Measurements from ENCODE around the gene TMEM163. TPM values are rescaled to one million over a fixed set of nuclear protein-coding genes. Genes with fewer than 3 reads are reported as not detected.

TMEM163 gene
- total RNA-seq, 1 experiment from 2014 or later: 0.12 TPM

- H3K79me2 ChIP-seq (ENCODE audit: insufficient read depth, low read length): no peaks in the 10 kb centered on the region
- no peaks in the 10 kb centered on the region for H3K4me1 ChIP-seq (ENCODE audit: control insufficient read depth in 1 of 2, insufficient read depth in 2 of 2, low read length in 2 of 2)
- ChIA-PET CTCF (no interaction called here), RAD21 (ENCODE audit: low non-redundant PET in 1 of 2, low total read pairs in 2 of 2, uncharacterized antibody in 2 of 2, unreplicated experiment in 2 of 2) (no interaction called here), POLR2A (no interaction called here)
- no peak overlapping the region for H3K4me3 ChIP-seq (replicated peaks in 1 of 2; ENCODE audit: low read depth in 1 of 2, low read length in 2 of 2)
- no peaks in the 10 kb centered on the region for H3K36me3 ChIP-seq (ENCODE audit: control insufficient read depth in 1 of 2, insufficient read depth in 2 of 2, low read length in 2 of 2)
- intact Hi-C loops (cut with micrococcal nuclease): no loop called here
- H3K27ac ChIP-seq (ENCODE audit: low read depth, low read length): no peak overlapping the region
- no peaks in the 10 kb centered on the region for H3K27me3 ChIP-seq (ENCODE audit: insufficient read depth, low read length)
- H3K9me3 ChIP-seq (ENCODE audit: control insufficient read depth in 1 of 2, insufficient read depth in 1 of 2, low read depth in 1 of 2, low read length in 2 of 2): no peaks in the 10 kb centered on the region; a peak in 1 of 4 replicates
- TF ChIP-seq SIN3A (IDR thresholded peaks at IDR 0.05; ENCODE audit: low read depth) (no peak), CEBPB (IDR thresholded peaks at IDR 0.05; ENCODE audit: low read depth) (no peak), REST (IDR thresholded peaks at IDR 0.05; ENCODE audit: low read depth) (no peak), EGR1 (IDR thresholded peaks at IDR 0.05; ENCODE audit: low read depth) (no peak), POLR2AphosphoS5 (IDR thresholded peaks at IDR 0.05; ENCODE audit: low read depth, low read length) (no peak), ATF3 (IDR thresholded peaks at IDR 0.05) (no peak), CBX3 (IDR thresholded peaks at IDR 0.05; ENCODE audit: low read depth) (no peak), TCF7L2 (IDR thresholded peaks at IDR 0.05; ENCODE audit: borderline replicate concordance, extremely low read depth, insufficient read depth, insufficient read length) (no peak), CTCF (IDR thresholded peaks at IDR 0.05 in 2 of 3, conservative IDR thresholded peaks at IDR 0.05 in 1 of 3; ENCODE audit: borderline replicate concordance in 1 of 3, insufficient read depth in 1 of 3, low read depth in 2 of 3, low read length in 2 of 3) (no peak), MAX (IDR thresholded peaks at IDR 0.05) (no peak), SP1 (IDR thresholded peaks at IDR 0.05; ENCODE audit: low read depth) (no peak), YY1 (IDR thresholded peaks at IDR 0.05; ENCODE audit: extremely low read depth, insufficient replicate concordance, low read depth, low read length) (no peak)
- no peaks in the 10 kb centered on the region for H4K20me1 ChIP-seq (ENCODE audit: insufficient read depth)
- DNase-seq (ENCODE audit: low read depth, low spot score) (no peak), ATAC-seq (no peak)
- H3K9me2 ChIP-seq (ENCODE audit: insufficient read depth): no peaks in the 10 kb centered on the region
- no peak overlapping the region for H3K9ac ChIP-seq (ENCODE audit: low read length)
- no TSS peak for BruUV-seq (replicated peaks)
- H2AFZ ChIP-seq (ENCODE audit: low read depth, low read length, poor library complexity, severe bottlenecking): no peak overlapping the region
- H3K4me2 ChIP-seq (ENCODE audit: low read length): no peak overlapping the region
Measured at GRCh38 chr2:134623046-134623445, 95.8 kb downstream of the TMEM163 start.

Measured in HCT116 (cell line).